Uterus (tissue), 4 donors: Measurements from ENCODE around the gene E4F1. TPM values are rescaled to one million over a fixed set of nuclear protein-coding genes. Genes with fewer than 3 reads are reported as not detected.

Source experiments
- DNase-seq, 2 donors: peaks; one replicate each; pipeline ENCODE4 v3.0.0-alpha.2; 2019 to 2020
- H3K27ac ChIP-seq, 2 donors: fragments of 200-600 bp; sonication (generic); 1 replicate in 1 of 2; 2 replicates in 1 of 2; pipeline ENCODE4 v1.5.1; 2016 to 2018
- H3K27me3 ChIP-seq, 2 donors: fragments of 200-600 bp; sonication (generic); one replicate each; pipeline ENCODE4 v1.5.1; 2018 to 2019; ENCODE audit warnings: control low read depth in 1 of 2
- H3K36me3 ChIP-seq, 2 donors: fragments of 200-600 bp; sonication (generic); one replicate each; pipeline ENCODE4 v1.5.1; 2019; ENCODE audit warnings: control low read depth in 1 of 2
- H3K4me1 ChIP-seq, 2 donors: fragments of 200-600 bp; sonication (generic); one replicate each; pipeline ENCODE4 v1.5.1; 2018 to 2019; ENCODE audit warnings: control low read depth in 1 of 2
- H3K4me3 ChIP-seq, 2 donors: fragments of 200-600 bp; sonication (generic); 1 replicate in 1 of 2; 2 replicates in 1 of 2; pipeline ENCODE4 v1.5.1; 2018 to 2019; ENCODE audit warnings: mild to moderate bottlenecking in 1 of 2
- H3K9me3 ChIP-seq, 2 donors: fragments of 200-600 bp; sonication (generic); one replicate each; pipeline ENCODE4 v1.5.1; 2019; ENCODE audit warnings: control low read depth in 1 of 2
- POLR2A ChIP-seq, 2 donors: fragments of 450-650 bp; IDR thresholded peaks; one replicate each; pipeline ENCODE4 v1.6.1; 2016; ENCODE audit warnings: antibody characterized with exemption in 2 of 2, mild to moderate bottlenecking in 1 of 2, moderate library complexity in 1 of 2
- intact Hi-C: fragments of 100-400 bp; cut with DNase I; formaldehyde crosslinking; loops from one replicate; pipeline ENCODE4 v1.15.1; 2023; ENCODE audit warnings: low total_unique reads
- total RNA-seq, 4 donors: library from RNA; depleted of rRNA in 3 of 4; stranded (reverse); fragments of >200 nt in 3 of 4; gene quantifications; one replicate each; pipeline versions ENCODE4 v1.1.0 to v1.2.4, GENCODE V29; 2014 to 2023
- TF ChIP-seq, protein P1 (sequence below), 4 experiments: fragments of 200-600 bp in 2 of 4; fragments of 450-650 bp in 2 of 4; sonication (generic) in 2 of 4; IDR thresholded peaks; one replicate each; pipeline ENCODE4 v1.5.1; 2016 to 2019; ENCODE audit warnings: antibody characterized with exemption in 4 of 4, mild to moderate bottlenecking in 2 of 4, moderate library complexity in 1 of 4
- donor health status: DM: yes; HTN: yes; CAD: no.

E4F1 gene
- total RNA-seq, 4 donors from 2014 or later = 8.2 to 41.8 (median 29.9) TPM

DNA sequence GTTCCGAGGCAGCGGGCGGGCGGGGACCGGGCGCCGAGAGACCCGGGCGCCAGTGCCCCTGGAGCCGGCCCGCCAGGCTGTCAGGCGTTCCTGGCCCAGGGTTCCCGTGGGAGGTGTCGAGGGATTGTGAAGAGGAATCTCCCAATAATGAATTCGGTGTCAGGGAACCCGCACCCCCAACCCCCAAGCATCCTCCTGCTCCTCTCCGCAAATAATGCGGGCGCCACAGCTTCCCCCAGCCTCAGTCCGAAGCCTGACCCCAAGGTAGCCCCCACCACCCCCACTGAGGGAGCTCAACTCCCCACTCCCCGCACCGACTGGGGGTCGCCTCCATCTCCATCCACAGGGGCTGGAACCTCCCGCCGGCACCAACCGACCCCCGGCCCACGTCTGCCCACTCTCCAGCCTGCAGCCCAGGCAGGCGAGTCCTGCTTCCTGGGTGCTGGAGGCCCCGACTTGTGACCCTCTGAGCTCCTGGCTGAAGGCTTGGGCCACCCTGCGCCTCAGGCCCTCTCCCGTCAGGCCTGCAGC, 26.3 kb upstream of the E4F1 start:
- DNase-seq = no peak
- peaks cover 6 to 13% of the 10 kb centered on the region in 2 donors for H3K27me3 ChIP-seq
- H3K4me1 ChIP-seq = peaks cover 0 to 11% of the 10 kb centered on the region in 2 donors
- intact Hi-C loops = no loop called here
- H3K27ac ChIP-seq = no peak overlapping the region
- H3K9me3 ChIP-seq = no peaks in the 10 kb centered on the region
- no peak for TF ChIP-seq POLR2A (IDR thresholded peaks at IDR 0.05)
- TF ChIP-seq, protein P1, sequence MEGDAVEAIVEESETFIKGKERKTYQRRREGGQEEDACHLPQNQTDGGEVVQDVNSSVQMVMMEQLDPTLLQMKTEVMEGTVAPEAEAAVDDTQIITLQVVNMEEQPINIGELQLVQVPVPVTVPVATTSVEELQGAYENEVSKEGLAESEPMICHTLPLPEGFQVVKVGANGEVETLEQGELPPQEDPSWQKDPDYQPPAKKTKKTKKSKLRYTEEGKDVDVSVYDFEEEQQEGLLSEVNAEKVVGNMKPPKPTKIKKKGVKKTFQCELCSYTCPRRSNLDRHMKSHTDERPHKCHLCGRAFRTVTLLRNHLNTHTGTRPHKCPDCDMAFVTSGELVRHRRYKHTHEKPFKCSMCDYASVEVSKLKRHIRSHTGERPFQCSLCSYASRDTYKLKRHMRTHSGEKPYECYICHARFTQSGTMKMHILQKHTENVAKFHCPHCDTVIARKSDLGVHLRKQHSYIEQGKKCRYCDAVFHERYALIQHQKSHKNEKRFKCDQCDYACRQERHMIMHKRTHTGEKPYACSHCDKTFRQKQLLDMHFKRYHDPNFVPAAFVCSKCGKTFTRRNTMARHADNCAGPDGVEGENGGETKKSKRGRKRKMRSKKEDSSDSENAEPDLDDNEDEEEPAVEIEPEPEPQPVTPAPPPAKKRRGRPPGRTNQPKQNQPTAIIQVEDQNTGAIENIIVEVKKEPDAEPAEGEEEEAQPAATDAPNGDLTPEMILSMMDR (IDR thresholded peaks at IDR 0.05) = no peak
- no peaks in the 10 kb centered on the region for H3K36me3 ChIP-seq
- no peak overlapping the region for H3K4me3 ChIP-seq

DNA sequence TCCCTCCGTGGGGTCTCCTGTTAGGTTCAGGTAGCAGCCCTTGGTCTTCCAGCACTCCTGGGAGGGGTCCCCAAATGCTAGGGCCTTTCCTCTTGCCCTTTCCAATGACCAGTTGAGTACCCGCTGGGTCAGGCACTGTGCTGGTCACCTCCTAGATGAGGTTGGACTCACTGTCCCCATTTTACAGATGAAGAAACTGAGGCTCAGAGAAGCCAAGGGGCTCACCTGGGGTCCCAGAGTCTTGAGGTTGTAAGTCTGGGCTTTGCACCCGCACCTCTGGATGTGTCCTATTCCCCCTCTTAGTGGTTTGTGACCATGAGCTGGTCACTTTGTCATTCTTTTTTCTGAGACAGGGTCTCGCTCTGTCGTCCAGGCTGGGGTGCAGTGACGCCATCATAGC, 25.6 kb upstream of the E4F1 start:
- H3K27ac ChIP-seq = no peak overlapping the region
- no peak for DNase-seq
- peaks cover 6 to 13% of the 10 kb centered on the region in 2 donors for H3K27me3 ChIP-seq
- TF ChIP-seq, protein P1 (IDR thresholded peaks at IDR 0.05) = no peak
- TF ChIP-seq POLR2A (IDR thresholded peaks at IDR 0.05) = no peak
- no peak overlapping the region for H3K4me3 ChIP-seq
- peaks cover 0 to 11% of the 10 kb centered on the region in 2 donors for H3K4me1 ChIP-seq
- H3K9me3 ChIP-seq = no peaks in the 10 kb centered on the region
- H3K36me3 ChIP-seq = no peaks in the 10 kb centered on the region
- intact Hi-C loops = no loop called here

DNA sequence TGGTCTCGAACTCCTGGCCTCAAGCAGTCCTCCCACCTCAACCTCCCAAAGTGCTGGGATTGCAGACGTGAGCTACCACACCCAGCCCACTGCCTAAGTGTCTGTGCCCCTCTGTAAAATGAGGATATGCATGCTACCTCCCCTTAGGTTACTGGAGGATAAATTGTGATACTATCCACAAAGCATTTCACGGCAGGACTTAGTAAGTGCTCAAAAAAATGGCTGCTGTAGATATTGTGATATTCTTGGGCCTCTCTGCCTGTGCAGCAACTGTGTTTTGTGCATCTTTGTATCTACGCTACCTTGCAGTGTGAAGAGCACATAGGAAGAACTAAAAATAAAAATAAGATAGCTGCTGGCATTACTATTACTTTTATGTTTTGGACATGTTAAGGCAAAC, 25.1 kb upstream of the E4F1 start:
- intact Hi-C loops = no loop called here
- TF ChIP-seq, protein P1 (IDR thresholded peaks at IDR 0.05) = no peak
- no peak for TF ChIP-seq POLR2A (IDR thresholded peaks at IDR 0.05)
- peaks cover 6 to 13% of the 10 kb centered on the region in 2 donors for H3K27me3 ChIP-seq

GRCh38 chr16:2199095-2199494, 24.3 kb upstream of the E4F1 start:
- intact Hi-C loops = no loop called here
- Histone ChIP-seq H3K9me3 (no peaks in the 10 kb centered on the region), H3K27ac (no peak overlapping the region), H3K36me3 (no peaks in the 10 kb centered on the region), H3K4me3 (no peak overlapping the region), H3K4me1 (peaks cover 0 to 11% of the 10 kb centered on the region in 2 donors), H3K27me3 (peaks cover 6 to 13% of the 10 kb centered on the region in 2 donors)
- DNase-seq = no peak
- TF ChIP-seq, protein P1 (IDR thresholded peaks at IDR 0.05) = no peak
- TF ChIP-seq POLR2A (IDR thresholded peaks at IDR 0.05) = no peak

More for the DNA sequence above, 25.1 kb upstream of the E4F1 start:
- Histone ChIP-seq H3K9me3 (no peaks in the 10 kb centered on the region), H3K4me1 (peaks cover 0 to 11% of the 10 kb centered on the region in 2 donors), H3K27ac (no peak overlapping the region), H3K4me3 (no peak overlapping the region), H3K36me3 (no peaks in the 10 kb centered on the region)
- no peak for DNase-seq

GRCh38 chr16:2199621-2200139, 23.7 kb upstream of the E4F1 start:
- H3K36me3 ChIP-seq = no peaks in the 10 kb centered on the region
- H3K27ac ChIP-seq = no peak overlapping the region
- no peaks in the 10 kb centered on the region for H3K9me3 ChIP-seq
- peaks cover 0 to 11% of the 10 kb centered on the region in 2 donors for H3K4me1 ChIP-seq
- intact Hi-C loops = no loop called here
- no peak for TF ChIP-seq POLR2A (IDR thresholded peaks at IDR 0.05)
- TF ChIP-seq, protein P1 (IDR thresholded peaks at IDR 0.05) = no peak
- DNase-seq = no peak
- peaks cover 6 to 12% of the 10 kb centered on the region in 2 donors for H3K27me3 ChIP-seq
- H3K4me3 ChIP-seq = no peak overlapping the region
